GM12874 (cell line): ENCODE results near the gene RFFL.

Experiments used
- CTCF ChIP-seq: IDR thresholded peaks from 2 replicates; pipeline ENCODE4 v1.5.1; 2011; ENCODE audit warnings: low read depth, mild to moderate bottlenecking, control low read depth, low read length, moderate library complexity; ENCODE audit not compliant: insufficient read depth

The RFFL gene

GRCh38 chr17:35076874-35077273, 13.4 kb upstream of the RFFL start:
- no peak for TF ChIP-seq CTCF

GRCh38 chr17:35074711-35075707, 11.5 kb upstream of the RFFL start:
- no peak for TF ChIP-seq CTCF

- no peak for TF ChIP-seq CTCF
Measured at GRCh38 chr17:35073991-35074627, 10.6 kb upstream of the RFFL start.

GRCh38 chr17:35073183-35073790, 9.8 kb upstream of the RFFL start:
- TF ChIP-seq CTCF = no peak

- TF ChIP-seq CTCF = no peak
Measured at GRCh38 chr17:35069311-35069710, 5.8 kb upstream of the RFFL start.

GRCh38 chr17:35068249-35068648, 4.7 kb upstream of the RFFL start:
- no peak for TF ChIP-seq CTCF

GRCh38 chr17:35065880-35066279, 2.4 kb upstream of the RFFL start:
- no peak for TF ChIP-seq CTCF
